GM18867 (cell line): Measurements from ENCODE around the gene HLA-E.
"Not testable (repeated sequence)": the region's sequence is repeated elsewhere in the genome, so short reads cannot be mapped to it uniquely, and the experiment has no call there.

Source experiments
- ATAC-seq: cut with Tn5 transposase; IDR thresholded peaks from one replicate; pipeline ENCODE4 v1.9.1; 2021; ENCODE audit warnings: mild to moderate bottlenecking, moderate library complexity; ENCODE audit not compliant: unreplicated experiment

The HLA-E gene

GRCh38 chr6:30489081-30490025, at the start of gene HLA-E:
TSS of gene HLA-E (plus strand) at chr6:30489509. CDS start at chr6:30489532, 23 bp downstream.
- peak; percentile 76 for ATAC-seq

- ATAC-seq, result no peak
These were observed 48.1 kb upstream of the HLA-E start for GRCh38 chr6:30441171-30441570.

GRCh38 chr6:30443657-30444450, 45.5 kb upstream of the HLA-E start:
- ATAC-seq, result no peak

- ATAC-seq, result no peak
These were observed 44.9 kb upstream of the HLA-E start for GRCh38 chr6:30444451-30444742.

GRCh38 chr6:30446259-30446658, 43.0 kb upstream of the HLA-E start:
- no peak for ATAC-seq

GRCh38 chr6:30447237-30447636, 42.1 kb upstream of the HLA-E start:
- ATAC-seq, result no peak

GRCh38 chr6:30450548-30450908, 38.8 kb upstream of the HLA-E start:
- ATAC-seq, result no peak

- no peak for ATAC-seq
These were observed 38.1 kb upstream of the HLA-E start for GRCh38 chr6:30450909-30451841.

- no peak for ATAC-seq
These were observed 36.4 kb upstream of the HLA-E start for GRCh38 chr6:30452736-30453507.

- ATAC-seq, result no peak
These were observed 35.7 kb upstream of the HLA-E start for GRCh38 chr6:30453508-30454116.

- no peak for ATAC-seq
These were observed 30.2 kb upstream of the HLA-E start for GRCh38 chr6:30459145-30459544.

GRCh38 chr6:30461055-30461454, 28.3 kb upstream of the HLA-E start:
- no peak for ATAC-seq

GRCh38 chr6:30462482-30462881, 26.8 kb upstream of the HLA-E start:
- ATAC-seq, result no peak

- ATAC-seq, result no peak
These were observed 26.1 kb upstream of the HLA-E start for GRCh38 chr6:30463242-30463641.

GRCh38 chr6:30463651-30464618, 25.4 kb upstream of the HLA-E start:
- no peak for ATAC-seq

- ATAC-seq, result no peak
These were observed 23.6 kb upstream of the HLA-E start for GRCh38 chr6:30465595-30466306.

- no peak for ATAC-seq
These were observed 18.3 kb upstream of the HLA-E start for GRCh38 chr6:30470968-30471367.

GRCh38 chr6:30475116-30475515, 14.2 kb upstream of the HLA-E start:
- not testable (repeated sequence) for ATAC-seq
